HCT116 (cell line): ENCODE results near the gene ARL15.

ENCODE experiments used
- EGR1 ChIP-seq: IDR thresholded peaks from 2 replicates; pipeline ENCODE4 v1.6.1; 2012; ENCODE audit warnings: low read depth
- EZH2 ChIP-seq: fragments of 200-600 bp; sonication (generic); IDR thresholded peaks from 2 replicates; pipeline ENCODE4 v1.6.1; 2017; ENCODE audit warnings: antibody characterized with exemption, mixed run types
- EZH2phosphoT487 ChIP-seq: fragments of 200-600 bp; IDR thresholded peaks from 2 replicates; pipeline ENCODE4 v1.6.1; 2018; ENCODE audit warnings: antibody characterized with exemption, borderline replicate concordance
- FOSL1 ChIP-seq: IDR thresholded peaks from 2 replicates; pipeline ENCODE4 v1.6.1; 2012; ENCODE audit warnings: low read depth
- JUND ChIP-seq: IDR thresholded peaks from 2 replicates; pipeline ENCODE4 v1.6.1; 2012
- MAX ChIP-seq: IDR thresholded peaks from 2 replicates; pipeline ENCODE4 v1.6.1; 2012
- POLR2A ChIP-seq: IDR thresholded peaks from 2 replicates; pipeline ENCODE4 v1.7.0; 2011; ENCODE audit warnings: borderline replicate concordance; ENCODE audit not compliant: insufficient read depth, insufficient read length; ENCODE audit errors: extremely low read depth
- POLR2AphosphoS5 ChIP-seq: IDR thresholded peaks from 2 replicates; pipeline ENCODE4 v1.6.1; 2011; ENCODE audit warnings: mild to moderate bottlenecking, low read depth, low read length, moderate library complexity
- RAD21 ChIP-seq: IDR thresholded peaks from 2 replicates; pipeline ENCODE4 v1.6.1; 2012; ENCODE audit warnings: low read depth, mild to moderate bottlenecking
- ZBTB33 ChIP-seq: IDR thresholded peaks from 2 replicates; pipeline ENCODE4 v1.6.1; 2011; ENCODE audit warnings: mild to moderate bottlenecking, low read length, moderate library complexity; ENCODE audit not compliant: insufficient replicate concordance; ENCODE audit errors: extremely low read depth
- ZNF274 ChIP-seq: fragments of 200-500 bp; sonication (Bioruptor generic); IDR thresholded peaks from 2 replicates; pipeline ENCODE4 v1.6.1; 2014; ENCODE audit warnings: mild to moderate bottlenecking, low read depth, low read length, inconsistent platforms
- TF ChIP-seq, protein P1 (sequence below): IDR thresholded peaks from 2 replicates; pipeline ENCODE4 v1.6.1; 2012
- TF ChIP-seq, protein P2 (sequence below), 3 experiments: fragments of 200-600 bp in 1 of 3; sonication (generic) in 1 of 3; IDR thresholded peaks in 2 of 3; conservative IDR thresholded peaks in 1 of 3; 2 replicates each; pipeline ENCODE4 v1.5.1; 2012 to 2017; ENCODE audit warnings: low read depth in 2 of 3, low read length in 2 of 3, antibody characterized with exemption in 1 of 3, borderline replicate concordance in 1 of 3, control low read depth in 1 of 3, mild to moderate bottlenecking in 1 of 3, mixed read lengths in 1 of 3, mixed run types in 1 of 3, moderate library complexity in 1 of 3; ENCODE audit not compliant: insufficient read depth in 1 of 3
- TF ChIP-seq, protein P3 (sequence below): IDR thresholded peaks from 2 replicates; pipeline ENCODE4 v1.6.1; 2012; ENCODE audit warnings: low read depth

- TF ChIP-seq, protein P1, sequence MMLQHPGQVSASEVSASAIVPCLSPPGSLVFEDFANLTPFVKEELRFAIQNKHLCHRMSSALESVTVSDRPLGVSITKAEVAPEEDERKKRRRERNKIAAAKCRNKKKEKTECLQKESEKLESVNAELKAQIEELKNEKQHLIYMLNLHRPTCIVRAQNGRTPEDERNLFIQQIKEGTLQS: no peak
- TF ChIP-seq, protein P2, sequence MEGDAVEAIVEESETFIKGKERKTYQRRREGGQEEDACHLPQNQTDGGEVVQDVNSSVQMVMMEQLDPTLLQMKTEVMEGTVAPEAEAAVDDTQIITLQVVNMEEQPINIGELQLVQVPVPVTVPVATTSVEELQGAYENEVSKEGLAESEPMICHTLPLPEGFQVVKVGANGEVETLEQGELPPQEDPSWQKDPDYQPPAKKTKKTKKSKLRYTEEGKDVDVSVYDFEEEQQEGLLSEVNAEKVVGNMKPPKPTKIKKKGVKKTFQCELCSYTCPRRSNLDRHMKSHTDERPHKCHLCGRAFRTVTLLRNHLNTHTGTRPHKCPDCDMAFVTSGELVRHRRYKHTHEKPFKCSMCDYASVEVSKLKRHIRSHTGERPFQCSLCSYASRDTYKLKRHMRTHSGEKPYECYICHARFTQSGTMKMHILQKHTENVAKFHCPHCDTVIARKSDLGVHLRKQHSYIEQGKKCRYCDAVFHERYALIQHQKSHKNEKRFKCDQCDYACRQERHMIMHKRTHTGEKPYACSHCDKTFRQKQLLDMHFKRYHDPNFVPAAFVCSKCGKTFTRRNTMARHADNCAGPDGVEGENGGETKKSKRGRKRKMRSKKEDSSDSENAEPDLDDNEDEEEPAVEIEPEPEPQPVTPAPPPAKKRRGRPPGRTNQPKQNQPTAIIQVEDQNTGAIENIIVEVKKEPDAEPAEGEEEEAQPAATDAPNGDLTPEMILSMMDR (IDR thresholded peaks at IDR 0.05 in 2 of 3, conservative IDR thresholded peaks at IDR 0.05 in 1 of 3; ENCODE audit: borderline replicate concordance in 1 of 3, insufficient read depth in 1 of 3, low read depth in 2 of 3, low read length in 2 of 3): no peak
- TF ChIP-seq POLR2A (no peak), MAX (no peak), POLR2AphosphoS5 (no peak), EZH2 (no peak), EGR1 (no peak), EZH2phosphoT487 (no peak), RAD21 (no peak), ZNF274 (no peak), FOSL1 (no peak), JUND (no peak), ZBTB33 (no peak)
- TF ChIP-seq, protein P3, sequence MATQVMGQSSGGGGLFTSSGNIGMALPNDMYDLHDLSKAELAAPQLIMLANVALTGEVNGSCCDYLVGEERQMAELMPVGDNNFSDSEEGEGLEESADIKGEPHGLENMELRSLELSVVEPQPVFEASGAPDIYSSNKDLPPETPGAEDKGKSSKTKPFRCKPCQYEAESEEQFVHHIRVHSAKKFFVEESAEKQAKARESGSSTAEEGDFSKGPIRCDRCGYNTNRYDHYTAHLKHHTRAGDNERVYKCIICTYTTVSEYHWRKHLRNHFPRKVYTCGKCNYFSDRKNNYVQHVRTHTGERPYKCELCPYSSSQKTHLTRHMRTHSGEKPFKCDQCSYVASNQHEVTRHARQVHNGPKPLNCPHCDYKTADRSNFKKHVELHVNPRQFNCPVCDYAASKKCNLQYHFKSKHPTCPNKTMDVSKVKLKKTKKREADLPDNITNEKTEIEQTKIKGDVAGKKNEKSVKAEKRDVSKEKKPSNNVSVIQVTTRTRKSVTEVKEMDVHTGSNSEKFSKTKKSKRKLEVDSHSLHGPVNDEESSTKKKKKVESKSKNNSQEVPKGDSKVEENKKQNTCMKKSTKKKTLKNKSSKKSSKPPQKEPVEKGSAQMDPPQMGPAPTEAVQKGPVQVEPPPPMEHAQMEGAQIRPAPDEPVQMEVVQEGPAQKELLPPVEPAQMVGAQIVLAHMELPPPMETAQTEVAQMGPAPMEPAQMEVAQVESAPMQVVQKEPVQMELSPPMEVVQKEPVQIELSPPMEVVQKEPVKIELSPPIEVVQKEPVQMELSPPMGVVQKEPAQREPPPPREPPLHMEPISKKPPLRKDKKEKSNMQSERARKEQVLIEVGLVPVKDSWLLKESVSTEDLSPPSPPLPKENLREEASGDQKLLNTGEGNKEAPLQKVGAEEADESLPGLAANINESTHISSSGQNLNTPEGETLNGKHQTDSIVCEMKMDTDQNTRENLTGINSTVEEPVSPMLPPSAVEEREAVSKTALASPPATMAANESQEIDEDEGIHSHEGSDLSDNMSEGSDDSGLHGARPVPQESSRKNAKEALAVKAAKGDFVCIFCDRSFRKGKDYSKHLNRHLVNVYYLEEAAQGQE: no peak
These were observed 366.4 kb downstream of the ARL15 start for GRCh38 chr5:53943938-53944337.
